Kidney (tissue), 14 donors: ENCODE results near the gene TBL1X. TPM values are rescaled to one million over a fixed set of nuclear protein-coding genes. Genes with fewer than 3 reads are reported as not detected.

Source experiments
- DNase-seq, 5 donors: peaks; one replicate each; pipeline ENCODE4 v3.0.0-alpha.2; 2013 to 2020
- FAIRE-seq: peaks from 2 replicates; lab custom pipeline; 2012; peaks lifted over from hg19 to GRCh38; lab: Jason Lieb, UNC
- H3K27ac ChIP-seq, 2 donors: one replicate each; pipeline ENCODE4 v1.7.0; 2013; ENCODE audit warnings: low read depth in 2 of 2, low read length in 2 of 2, inconsistent platforms in 1 of 2
- H3K27me3 ChIP-seq: one replicate; pipeline ENCODE4 v1.7.1; 2013; ENCODE audit warnings: low read length, inconsistent platforms; ENCODE audit not compliant: control insufficient read depth, insufficient read depth
- H3K36me3 ChIP-seq, 3 donors: one replicate each; pipeline versions ENCODE4 v1.7.0 to v1.7.1; 2013; ENCODE audit warnings: low read length in 3 of 3, control low read depth in 1 of 3, inconsistent platforms in 1 of 3; ENCODE audit not compliant: insufficient read depth in 3 of 3, control insufficient read depth in 2 of 3
- H3K4me1 ChIP-seq, 3 donors: one replicate each; pipeline versions ENCODE4 v1.7.0 to v1.7.1; 2013; ENCODE audit warnings: low read length in 3 of 3, inconsistent platforms in 1 of 3, low read depth in 1 of 3; ENCODE audit not compliant: control insufficient read depth in 2 of 3, insufficient read depth in 2 of 3
- H3K4me3 ChIP-seq, 3 donors: one replicate each; pipeline versions ENCODE4 v1.7.0 to v1.8.1; 2013; ENCODE audit warnings: low read length in 3 of 3, control low read depth in 1 of 3, inconsistent platforms in 1 of 3
- H3K9ac ChIP-seq, 3 donors: one replicate each; pipeline versions ENCODE4 v1.7.0 to v1.7.1; 2013; ENCODE audit warnings: low read length in 3 of 3, control low read depth in 1 of 3, inconsistent platforms in 1 of 3
- H3K9me3 ChIP-seq, 3 donors: one replicate each; pipeline versions ENCODE4 v1.7.0 to v1.7.1; 2013; ENCODE audit warnings: low read length in 3 of 3, control low read depth in 1 of 3, inconsistent platforms in 1 of 3; ENCODE audit not compliant: control insufficient read depth in 2 of 3, insufficient read depth in 1 of 3
- intact Hi-C: fragments of 100-400 bp; cut with DNase I; formaldehyde crosslinking; loops from one replicate; pipeline ENCODE4 v1.11.1; 2022
- polyA plus RNA-seq: library from polyadenylated mRNA; stranded (reverse); fragments of 350-450 nt; fragmentation: Illumina TruSeq; extraction: RNeasy Lipid Tissue Mini Kit (QIAGEN cat#74804); gene quantifications from one replicate; pipeline ENCODE4 v1.2.3, GENCODE V29; 2014; ENCODE audit warnings: low read depth, low replicate concordance; ENCODE audit not compliant: insufficient read depth
- total RNA-seq: library from RNA; stranded (reverse); fragmentation: NEBNext Ultra II Directional; extraction: Animal tissue kit (Norgen Biotek cat#: 25700); gene quantifications from one replicate; pipeline ENCODE4 v1.2.1, GENCODE V29; 2021
- TF ChIP-seq, protein P1 (sequence below): IDR thresholded peaks from 3 replicates; pipeline ENCODE4 v1.5.1; 2012; ENCODE audit warnings: mild to moderate bottlenecking, moderate library complexity, borderline replicate concordance; ENCODE audit not compliant: insufficient read depth; ENCODE audit errors: extremely low read depth
- donor health status: control.
- donor health status: control.
- donor health status: control.
- donor health status: control.
- donor health status: control.
- donor health status: DM: yes; HTN: yes; CAD: no.
- donor health status: Normal renal cell carcinoma (clear cell type).

The TBL1X gene
- total and polyA plus RNA-seq, 2 donors from 2014 or later = 12.5 to 43.0 TPM

DNA sequence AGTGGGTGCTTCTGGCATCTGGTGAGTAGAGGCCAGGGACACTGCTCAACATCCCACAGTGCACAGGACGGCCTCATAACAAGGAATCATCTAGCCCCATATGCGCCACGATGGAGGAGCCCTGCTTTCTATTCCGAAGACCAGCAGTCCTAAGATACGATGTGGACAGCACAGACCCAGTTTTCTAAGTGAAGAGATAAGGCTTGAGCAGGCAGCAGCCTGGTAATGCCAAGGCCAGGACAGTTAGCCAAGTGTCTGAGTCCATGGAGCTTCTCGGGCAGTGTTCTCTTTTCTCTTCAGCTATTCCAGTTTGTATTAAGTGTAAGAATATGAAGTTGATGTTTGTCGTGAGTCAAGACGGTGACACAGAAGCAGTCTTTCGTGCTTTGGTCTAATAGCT lies 112.7 kb downstream of the TBL1X start:
- H3K27me3 ChIP-seq = no peaks in the 10 kb centered on the region
- intact Hi-C loops = no loop called here
- FAIRE-seq = no peak

DNA sequence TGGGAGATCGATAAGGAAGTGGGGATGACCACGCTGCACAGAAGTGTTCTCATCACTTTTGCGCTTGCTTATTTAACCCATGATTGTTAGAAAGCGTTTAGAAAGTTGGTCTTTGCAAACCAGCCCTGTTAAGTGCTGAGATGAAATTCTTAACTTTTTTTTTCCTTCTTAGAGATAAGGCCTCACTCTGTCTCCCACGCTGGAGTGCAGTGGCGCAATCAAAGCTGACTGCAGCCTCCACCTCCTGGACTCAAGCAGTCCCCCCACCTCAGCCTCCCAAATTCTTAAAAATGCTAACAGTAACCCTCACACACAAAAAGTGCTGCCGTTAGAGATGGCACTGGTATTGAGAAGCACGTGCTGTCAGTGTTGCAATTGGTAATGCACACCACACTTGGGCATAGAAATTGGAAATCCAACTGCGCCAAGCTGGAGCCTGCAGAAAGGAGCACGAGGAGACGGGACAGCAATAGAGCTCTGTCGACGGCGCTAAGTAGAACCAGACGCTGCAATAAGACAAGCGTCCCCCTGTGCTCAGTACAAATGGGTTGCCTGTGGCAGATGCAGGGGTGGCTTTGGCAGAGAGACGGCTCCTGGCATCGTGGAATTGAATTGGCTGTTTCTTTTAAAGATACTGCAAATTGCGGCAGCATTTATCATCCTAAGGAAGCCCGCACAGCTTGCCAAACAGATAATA lies 113.4 kb downstream of the TBL1X start:
- intact Hi-C loops = no loop called here
- Histone ChIP-seq H3K9me3 (no peaks in the 10 kb centered on the region), H3K36me3 (no peaks in the 10 kb centered on the region), H3K9ac (no peak overlapping the region), H3K4me3 (no peak overlapping the region), H3K27ac (no peak overlapping the region), H3K27me3 (no peaks in the 10 kb centered on the region), H3K4me1 (peaks cover 0 to 19% (median 9%) of the 10 kb centered on the region in 3 donors)
- FAIRE-seq (no peak), DNase-seq (no peak)
- TF ChIP-seq, protein P1, sequence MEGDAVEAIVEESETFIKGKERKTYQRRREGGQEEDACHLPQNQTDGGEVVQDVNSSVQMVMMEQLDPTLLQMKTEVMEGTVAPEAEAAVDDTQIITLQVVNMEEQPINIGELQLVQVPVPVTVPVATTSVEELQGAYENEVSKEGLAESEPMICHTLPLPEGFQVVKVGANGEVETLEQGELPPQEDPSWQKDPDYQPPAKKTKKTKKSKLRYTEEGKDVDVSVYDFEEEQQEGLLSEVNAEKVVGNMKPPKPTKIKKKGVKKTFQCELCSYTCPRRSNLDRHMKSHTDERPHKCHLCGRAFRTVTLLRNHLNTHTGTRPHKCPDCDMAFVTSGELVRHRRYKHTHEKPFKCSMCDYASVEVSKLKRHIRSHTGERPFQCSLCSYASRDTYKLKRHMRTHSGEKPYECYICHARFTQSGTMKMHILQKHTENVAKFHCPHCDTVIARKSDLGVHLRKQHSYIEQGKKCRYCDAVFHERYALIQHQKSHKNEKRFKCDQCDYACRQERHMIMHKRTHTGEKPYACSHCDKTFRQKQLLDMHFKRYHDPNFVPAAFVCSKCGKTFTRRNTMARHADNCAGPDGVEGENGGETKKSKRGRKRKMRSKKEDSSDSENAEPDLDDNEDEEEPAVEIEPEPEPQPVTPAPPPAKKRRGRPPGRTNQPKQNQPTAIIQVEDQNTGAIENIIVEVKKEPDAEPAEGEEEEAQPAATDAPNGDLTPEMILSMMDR = no peak

More for the DNA sequence above, 112.7 kb downstream of the TBL1X start:
- peaks cover 0 to 15% (median 10%) of the 10 kb centered on the region in 3 donors for H3K4me1 ChIP-seq
- TF ChIP-seq, protein P1 = no peak
- H3K36me3 ChIP-seq = no peaks in the 10 kb centered on the region
- no peak overlapping the region for H3K4me3 ChIP-seq
- DNase-seq = no peak
- H3K27ac ChIP-seq = no peak overlapping the region
- no peak overlapping the region for H3K9ac ChIP-seq
- no peaks in the 10 kb centered on the region for H3K9me3 ChIP-seq

DNA sequence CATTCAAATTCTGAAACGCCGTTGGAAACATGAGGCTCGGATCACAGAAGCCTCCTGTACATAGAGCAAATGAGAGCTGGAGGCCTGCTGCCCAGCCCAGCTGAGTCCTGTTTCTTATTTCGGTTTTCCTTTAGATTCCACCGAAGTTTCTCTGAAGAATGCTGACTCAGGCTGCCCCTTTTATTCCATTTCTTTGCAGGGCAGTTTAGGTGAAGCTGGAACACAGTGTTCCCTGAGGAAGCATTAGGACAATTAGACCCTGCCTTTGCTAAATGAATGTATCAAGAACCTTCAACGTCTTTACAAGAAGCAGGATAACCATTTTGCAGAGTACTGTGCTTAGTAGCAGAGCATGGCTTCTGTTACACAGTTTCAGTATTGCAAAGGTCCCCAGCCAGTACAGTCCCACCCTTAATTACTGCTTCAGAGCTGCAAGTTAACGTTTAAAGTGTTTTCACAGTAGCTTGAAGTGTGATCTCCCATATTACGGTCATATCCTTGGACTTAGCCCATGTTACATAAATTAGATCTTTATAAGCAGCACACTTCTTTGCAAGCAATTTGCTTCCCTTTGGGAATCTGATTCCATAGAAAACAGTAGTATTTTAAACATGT lies 117.0 kb downstream of the TBL1X start:
- Histone ChIP-seq H3K9ac (no peak overlapping the region), H3K9me3 (no peaks in the 10 kb centered on the region), H3K27me3 (no peaks in the 10 kb centered on the region), H3K4me3 (peak overlapping the region in 2 of 3 donors; percentile 3 to 14), H3K4me1 (peaks cover 0 to 15% (median 6%) of the 10 kb centered on the region in 3 donors), H3K27ac (peak overlapping the region; percentile 41 to 54), H3K36me3 (no peaks in the 10 kb centered on the region)
- intact Hi-C loops = no loop called here
- TF ChIP-seq, protein P1 = no peak
- DNase-seq (peak in 1 of 5 donors; percentile 38), FAIRE-seq (peak; percentile 62)
